Stimulated activated CD4-positive, alpha-beta T cell treated with anti-CD3 and anti-CD28 coated beads, Interleukin-4, amount 100 ng/mL, for 48 hours (primary cell): ENCODE data around the gene SMIM44.
"Not testable (repeated sequence)": the region's sequence is repeated elsewhere in the genome, so short reads cannot be mapped to it uniquely, and the experiment has no call there.

ENCODE experiments used
- DNase-seq, 2 donors: peaks; one replicate each; pipeline ENCODE4 v3.0.0-alpha.2; 2020; ENCODE audit warnings: low read depth in 2 of 2

The SMIM44 gene

DNA sequence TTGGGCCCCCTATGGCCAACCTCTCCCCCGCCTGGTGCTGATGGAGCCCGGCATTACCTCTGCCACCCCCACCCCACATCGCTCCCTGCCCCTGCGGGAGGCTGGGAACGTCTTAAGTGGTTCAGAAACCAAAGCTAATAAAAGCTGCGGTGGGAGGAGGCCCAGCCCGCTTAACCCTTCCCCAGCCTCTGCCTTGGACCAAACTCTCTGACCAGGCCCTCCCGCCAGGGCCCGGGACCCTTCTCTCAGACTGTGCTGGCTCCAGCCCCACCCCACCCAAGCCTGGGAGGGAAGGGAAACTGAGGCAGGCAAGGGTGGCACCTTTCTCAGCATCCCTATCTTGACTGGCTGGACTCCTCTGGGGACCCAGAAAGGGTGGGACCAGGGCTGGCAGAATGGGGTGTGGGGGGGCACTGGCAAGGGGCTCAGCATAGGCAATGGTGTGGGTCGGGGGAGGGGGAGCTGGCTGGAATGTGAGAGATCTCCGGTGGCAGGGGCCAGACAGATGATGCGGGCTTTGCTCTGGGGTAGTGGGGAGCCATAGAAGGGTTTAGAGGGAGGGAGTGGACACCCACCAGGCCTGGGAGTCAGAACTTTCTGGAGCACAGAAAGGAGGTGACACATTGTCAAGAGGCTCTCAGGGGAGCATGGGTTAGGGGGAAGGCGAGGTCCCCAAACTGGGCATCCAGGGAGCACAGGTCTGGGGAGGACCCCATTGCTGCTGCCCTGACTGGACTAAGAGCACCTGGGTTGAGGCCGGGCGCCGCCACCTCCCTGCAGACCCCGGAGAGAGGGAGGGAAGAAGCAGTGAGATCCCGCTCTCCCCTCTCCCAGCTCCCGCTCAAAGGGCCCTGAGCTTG lies 24.8 kb downstream of the SMIM44 start:
- no peak for DNase-seq

DNA sequence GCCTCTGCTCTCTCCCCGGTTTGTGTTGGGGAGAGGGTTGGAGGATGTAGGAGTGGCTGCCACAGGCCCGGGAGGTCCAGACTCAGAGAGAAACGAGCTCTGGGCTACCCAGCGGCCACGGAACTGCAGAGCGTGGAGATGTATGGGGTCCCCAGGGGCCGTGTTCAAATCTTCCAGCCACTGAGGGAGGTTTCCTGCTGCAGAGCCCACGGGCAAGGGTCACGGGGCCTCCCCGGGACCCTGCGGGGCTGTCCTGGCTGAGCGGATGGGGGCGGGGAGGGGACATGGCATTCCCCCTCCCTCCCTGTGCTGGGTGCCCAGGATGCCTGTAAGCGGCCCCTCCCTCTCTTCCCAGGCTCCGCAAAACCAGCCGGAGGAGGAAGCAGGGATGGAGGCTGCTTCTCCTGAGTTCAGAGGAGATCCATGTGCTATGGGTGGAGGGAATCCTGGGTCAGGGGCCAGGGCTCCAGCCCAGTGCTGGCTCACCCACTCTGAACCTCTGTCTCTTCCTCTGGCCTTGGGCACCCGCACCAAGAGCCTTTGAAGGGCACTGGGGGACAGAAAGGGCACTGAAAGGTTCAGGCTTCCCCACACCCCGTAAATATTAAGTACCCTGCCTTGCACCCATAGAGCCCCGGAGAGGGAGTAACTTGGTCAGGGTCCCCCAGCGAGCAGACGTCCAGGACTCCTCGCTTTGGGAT lies 25.6 kb downstream of the SMIM44 start:
- DNase-seq, result no peak

DNA sequence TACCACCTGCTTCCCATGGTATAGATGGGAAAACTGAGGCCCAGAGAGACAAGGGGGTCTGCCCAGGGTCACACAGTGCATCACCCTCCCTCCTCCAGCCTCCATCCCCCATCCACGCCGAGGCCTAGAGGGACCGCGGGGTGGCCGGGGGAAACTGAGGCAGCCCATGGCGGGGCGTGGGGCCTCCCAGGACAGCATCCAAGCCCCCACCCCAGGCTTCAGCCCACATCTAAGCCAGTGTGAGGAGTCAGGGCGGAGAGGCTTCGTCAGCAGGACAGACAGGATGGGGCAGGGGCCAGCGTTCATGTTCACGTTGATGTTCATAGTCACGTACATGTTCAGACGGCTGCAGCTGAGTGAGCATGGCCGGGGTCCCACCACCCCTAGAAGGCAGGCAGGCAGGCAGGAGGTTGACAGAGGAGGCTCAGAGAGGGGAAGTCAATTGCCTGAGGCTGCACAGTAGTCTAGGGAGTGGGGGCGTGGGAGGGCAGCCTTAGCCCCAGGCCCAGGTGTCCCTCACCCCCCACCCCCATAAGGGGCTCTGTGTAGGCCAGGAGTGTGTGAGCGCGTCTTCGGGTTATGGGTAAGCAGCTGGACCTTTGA lies 26.2 kb downstream of the SMIM44 start:
- DNase-seq, result no peak

DNA sequence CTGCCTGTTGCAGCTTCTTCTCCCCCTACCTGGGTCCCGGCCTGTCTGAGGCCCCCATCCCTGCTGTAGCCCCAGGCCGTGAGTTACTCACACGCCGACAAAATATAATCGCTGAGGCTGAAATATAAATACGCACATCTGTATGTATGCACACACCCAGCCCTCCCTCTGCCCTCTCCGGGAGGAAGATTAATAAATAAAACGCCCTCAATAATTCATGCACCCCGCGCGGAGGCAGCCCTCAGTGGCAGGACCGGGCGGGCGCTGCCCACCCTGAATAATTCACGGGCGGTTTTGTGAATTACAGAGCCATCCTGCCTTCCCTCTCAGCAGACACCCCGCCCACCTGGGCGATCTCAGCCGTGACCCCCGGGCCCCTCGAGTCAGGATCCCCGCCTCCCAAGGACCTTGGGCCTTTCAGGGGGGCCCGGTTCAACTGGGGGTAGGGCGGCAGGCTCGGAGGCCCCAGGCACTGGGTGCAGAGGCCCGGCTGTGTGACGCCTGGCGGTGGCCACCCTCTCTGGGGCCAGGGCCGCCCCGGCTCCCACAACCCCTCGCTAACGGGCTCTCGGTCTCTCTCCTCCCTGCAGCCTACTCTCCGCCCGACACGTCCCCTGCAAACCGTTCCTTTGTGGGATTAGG lies 27.2 kb downstream of the SMIM44 start:
- DNase-seq, result no peak

DNA sequence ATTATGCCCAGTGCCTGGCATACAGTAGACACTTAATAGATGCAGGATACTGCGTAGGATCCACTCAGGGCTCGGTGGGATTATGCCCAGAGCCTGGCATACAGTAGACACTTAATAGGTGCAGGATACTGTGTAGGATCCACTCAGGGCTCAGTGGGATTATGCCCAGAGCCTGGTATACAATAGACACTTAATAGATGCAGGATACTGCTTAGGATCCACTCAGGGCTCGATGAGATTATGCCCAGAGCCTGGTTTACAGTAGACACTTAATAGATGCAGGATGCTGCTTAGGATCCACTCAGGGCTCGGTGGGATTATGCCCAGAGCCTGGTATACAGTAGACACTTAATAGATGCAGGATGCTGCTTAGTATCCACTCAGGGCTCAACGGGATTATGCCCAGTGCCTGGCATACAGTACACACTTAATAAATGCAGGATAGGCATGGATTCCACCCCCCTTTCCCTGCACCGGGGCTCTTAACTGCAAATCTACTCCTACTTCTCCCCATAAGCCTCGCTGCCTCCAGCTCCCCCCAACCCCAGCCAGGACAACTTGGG lies 27.8 kb downstream of the SMIM44 start:
- DNase-seq, result no peak

DNA sequence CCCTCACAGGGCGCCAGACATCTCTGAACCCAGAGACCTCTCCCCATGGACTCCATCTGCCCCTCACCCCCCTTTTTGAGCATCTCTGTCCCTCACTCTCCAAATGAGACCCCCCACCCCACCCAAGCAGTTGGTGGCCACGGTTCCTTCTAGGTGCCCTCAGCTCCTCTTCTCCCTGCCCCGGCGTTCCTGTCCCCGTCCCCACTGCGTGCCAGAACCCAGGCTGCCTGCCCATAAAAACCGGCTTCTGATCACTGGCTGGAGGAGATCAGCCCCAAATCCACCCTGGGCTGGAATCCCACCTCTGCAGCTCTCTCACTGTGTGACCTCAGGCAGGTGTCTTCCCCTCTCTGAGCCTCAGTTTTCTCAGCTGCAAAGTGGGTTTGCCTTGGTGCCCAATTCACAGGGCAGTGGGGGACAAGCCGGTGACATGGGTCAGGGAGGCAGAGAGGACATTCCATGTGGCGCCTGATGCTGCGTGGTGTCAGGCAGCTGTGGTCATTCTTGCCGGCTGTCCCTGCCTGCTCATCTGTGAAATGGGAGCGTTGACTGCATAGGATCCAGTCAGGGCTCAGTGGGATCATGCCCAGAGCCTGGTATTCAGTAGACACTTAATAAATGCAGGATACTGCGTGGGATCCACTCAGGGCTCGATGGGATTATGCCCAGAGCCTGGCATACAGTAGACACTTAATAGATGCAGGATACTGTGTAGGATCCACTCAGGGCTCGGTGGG lies 28.4 kb downstream of the SMIM44 start:
- DNase-seq, result no peak

DNA sequence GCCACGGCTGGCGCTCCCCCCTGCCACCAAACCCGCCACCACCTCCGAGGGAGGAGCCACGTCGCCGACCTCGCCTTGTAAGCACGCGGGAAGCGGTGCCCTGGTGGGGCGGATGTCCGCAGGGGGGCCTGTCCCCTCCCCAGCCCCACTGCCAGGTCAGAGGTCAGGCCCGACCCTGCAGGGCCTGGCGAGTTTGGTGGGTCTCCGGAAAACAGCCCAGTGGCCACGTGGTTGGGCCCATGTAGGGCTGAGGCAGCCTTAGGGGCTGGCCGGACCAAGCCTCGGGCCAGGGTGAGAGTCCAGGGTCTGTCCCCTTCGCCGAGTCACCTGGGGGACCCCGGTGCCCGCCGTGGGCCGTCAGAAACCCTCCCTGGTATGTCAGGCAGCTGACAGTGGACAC lies 29.4 kb downstream of the SMIM44 start:
- DNase-seq, result no peak

DNA sequence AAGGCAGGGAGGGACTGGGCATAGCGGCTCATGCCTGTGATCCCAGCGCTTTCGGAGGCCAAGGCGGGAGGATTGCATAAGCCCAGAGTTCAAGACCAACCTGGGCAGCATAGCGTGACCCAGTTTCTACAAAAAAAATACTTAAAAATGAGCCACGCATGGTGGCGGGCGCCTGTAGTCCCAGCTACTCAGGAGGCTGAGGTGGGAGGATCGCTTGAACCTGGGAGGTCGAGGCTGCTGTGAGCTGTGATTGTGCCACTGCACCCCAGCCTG lies 30.4 kb downstream of the SMIM44 start:
- DNase-seq, result not testable (repeated sequence)

DNA sequence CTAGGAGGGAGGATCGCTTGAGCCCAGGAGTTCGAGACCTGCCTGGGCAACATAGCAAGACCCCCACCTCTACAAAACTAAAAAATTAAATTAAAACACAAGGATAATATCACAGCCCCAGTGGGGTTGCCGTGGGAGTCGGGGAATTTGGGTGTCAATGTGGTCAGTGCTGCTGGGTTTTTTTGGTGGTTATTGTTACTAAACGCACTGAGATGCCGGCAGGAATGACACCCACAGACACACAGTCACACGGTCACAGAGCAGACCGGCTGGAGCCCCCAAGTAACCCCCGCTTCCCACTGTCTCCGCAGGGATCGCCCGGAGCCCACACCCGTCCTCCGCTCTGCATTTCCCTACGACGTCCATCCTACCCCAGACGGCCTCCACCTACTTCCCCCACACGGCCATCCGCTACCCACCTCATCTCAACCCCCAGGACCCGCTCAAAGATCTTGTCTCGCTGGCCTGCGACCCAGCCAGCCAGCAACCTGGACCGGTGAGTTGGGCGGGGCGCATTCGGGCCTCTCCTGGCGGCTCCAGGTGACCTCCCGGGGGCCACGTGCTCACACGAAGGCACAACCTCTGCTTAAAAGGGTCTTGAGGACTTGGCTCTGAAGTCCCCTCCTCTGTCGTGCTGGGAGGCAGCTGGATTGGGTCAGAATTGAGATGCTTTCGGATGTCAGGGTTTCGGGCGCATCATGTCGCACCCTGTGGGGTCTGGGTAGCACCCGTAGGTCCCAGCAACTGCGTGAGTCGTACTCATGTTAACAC lies 30.9 kb downstream of the SMIM44 start:
- DNase-seq, result no peak

DNA sequence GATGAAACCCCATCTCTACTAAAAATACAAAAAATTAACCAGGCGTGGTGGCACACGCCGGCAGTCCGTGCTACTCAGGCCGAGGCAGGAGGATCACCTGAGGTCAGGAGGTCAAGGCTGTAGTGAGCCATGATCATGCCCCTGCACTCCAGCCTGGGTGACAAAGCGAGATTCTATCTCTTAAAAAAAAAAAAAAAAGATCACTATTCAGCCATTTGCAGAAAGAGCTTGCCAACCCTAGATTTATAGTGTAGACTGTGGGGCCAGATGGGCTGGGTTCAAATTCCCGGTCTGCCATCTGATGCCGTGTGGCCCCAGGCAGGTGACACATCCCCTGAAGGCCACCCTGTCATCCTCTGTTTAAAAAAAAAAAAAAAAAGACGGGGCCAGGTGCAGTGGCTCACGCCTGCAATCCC lies 31.8 kb downstream of the SMIM44 start:
- no peak for DNase-seq

DNA sequence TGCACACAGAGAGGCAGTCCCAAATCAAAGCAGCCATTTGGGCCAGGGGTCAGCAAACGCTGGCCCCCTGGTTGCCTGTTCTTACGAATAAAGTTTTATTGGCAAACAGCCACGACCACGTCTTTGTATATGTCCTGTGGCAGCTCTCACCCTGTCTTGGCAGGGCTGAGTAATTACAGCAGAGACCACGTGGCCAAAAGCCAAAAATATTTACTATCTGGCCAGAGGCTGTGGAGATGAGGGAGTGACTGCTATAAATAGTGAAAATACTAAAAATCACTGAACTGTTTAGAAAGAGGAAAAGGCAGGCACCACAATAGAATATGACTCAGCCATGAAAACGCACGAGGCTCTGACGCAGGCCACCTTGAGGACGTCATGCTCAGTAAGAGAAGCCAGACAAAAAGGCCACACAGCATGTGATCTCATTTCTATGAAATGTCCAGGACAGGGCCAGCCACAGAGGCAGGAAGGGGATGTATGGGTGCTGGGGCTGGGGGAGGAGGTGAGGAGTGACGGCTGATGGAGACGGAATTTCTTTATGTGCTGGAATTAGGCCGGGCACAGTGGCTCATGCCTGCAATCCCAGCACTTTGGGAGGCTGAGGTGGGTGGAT lies 32.3 kb downstream of the SMIM44 start:
- DNase-seq, result no peak

DNA sequence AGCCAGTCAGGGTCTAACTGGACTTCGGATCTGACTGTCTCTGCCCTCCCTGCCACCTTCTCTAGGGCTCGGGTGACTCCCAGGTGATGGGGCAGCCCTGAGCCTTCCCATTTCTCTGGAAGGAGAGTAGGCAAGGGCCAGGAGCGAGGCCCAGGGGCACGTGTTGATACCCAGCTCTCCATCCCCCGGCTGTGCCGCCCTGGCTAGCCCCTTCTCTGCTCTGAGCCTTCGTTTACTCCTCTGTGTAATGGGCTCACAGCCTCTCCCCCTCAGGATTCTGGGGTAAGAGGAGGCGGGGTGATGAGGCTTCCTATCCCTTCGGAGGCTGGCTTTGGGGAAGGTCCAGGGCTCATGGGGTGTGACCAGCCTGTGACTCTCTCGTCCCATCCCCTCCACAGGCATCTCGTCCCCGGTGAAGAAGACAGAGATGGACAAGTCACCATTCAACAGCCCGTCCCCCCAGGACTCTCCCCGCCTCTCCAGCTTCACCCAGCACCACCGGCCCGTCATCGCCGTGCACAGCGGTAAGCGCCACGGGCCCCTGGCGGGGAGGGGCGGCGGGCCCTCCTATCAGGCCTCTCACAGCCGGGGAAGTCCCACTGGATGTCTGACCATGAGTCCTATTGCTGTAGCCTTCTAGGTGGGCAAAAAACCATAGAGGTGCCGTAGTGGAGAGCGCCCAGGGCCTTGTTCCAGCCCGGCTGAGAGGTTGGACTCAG lies 34.5 kb downstream of the SMIM44 start:
- DNase-seq, result no peak

DNA sequence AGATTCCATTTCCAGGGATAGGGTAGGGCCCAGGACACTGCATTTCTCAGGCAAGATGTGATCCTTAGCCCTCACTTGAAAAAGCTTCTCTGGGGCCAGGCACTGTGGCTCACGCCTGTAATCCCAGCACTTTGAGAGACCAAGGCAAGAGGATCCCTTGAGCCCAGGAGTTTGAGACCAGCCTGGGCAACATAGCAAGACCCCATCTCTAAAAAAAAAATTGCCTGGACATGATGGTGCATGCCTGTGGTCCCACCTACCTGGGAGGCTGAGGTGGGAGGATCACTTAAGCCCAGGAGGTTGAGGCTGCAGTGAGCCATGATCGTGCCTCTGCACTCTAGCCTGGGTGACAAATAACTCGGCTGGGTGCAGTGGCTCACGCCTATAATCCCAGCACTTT lies 36.6 kb downstream of the SMIM44 start:
- DNase-seq, result not testable (repeated sequence)

DNA sequence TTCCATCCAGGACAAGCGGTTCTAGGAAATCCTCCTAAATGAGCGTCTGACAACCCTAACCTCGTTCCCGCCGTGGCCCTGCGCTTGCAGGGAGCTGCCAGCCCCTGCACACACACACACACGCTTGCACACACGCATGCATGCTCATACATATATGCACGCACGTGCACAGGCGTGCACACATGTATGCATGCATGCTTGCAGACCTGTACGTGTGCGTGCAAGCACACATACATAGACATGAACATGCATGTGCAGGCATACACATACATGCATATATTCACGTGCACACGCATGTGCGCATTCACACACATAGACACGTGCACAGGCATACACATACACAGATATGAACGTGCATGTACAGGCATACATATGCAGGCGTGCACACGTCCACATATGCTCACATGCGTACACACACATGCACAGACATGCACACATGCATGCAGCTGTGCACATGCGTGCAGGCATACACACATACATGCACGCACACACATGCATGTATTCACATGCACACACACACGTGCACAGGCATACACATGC lies 38.5 kb downstream of the SMIM44 start:
- no peak for DNase-seq

DNA sequence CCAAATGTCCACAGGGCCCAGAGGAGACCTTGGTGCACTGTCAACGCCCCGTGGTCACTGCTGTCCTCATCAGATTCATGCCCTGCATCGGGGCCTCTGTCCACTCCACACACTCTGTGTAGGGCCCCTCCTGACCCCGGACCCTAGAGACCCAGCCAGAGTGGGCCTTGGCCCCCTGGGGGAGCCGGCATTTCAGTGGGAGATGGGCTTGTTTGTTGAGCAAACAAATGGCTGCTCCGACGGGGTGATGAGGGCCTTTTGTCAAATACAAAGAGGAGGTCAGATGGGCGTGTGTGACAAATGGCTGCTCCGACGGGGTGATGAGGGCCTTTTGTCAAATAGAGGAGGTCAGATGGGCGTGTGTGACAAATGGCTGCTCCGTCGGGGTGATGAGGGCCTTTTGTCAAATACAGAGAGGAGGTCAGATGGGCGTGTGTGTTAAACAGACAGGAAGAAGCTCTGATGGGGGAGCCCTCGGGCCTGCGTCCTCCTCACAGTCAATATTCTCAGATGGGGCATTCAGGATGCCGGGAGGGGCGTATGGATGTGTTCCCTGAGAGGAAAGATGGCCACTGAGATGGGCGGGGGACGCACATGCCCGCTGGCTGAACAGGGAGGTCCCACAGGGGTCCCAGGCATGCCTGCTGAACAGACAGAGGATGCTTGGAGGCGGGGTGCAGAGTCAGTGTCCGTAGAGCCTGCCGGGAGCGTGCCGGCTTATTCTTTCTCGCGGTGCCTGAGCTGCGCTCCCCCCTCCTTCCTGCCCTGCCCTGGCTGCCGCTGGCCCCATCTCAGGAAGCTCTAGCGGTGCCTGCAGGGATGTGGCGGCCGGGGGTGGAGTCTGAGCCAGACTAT lies 39.2 kb downstream of the SMIM44 start:
- no peak for DNase-seq

DNA sequence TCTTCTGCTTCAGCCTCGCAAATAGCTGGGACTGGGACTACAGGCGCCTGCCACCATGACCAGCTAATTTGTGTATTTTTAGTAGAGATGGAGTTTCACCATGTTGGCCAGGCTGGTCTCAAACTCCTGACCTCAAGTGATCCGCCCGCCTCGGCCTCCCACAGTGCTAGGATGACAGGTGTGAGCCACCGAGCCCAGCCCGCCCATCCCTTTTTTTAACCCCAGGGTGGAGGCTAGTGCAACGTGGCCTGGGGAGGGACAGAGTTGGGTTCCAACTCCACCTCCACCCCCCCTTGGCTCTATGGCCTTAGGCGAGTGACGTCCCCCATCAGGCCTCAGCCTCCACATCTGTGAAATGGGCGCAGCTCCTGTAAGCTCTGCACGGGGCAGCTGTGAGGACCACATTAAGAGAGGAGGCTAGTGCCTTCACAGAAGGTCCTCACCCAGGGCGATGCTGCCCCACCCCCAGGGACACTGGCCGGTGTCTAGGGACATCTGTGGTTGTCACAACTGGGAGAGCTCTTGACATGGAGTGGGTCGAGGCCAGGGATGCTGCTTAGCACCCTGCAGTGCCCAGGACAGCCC lies 40.7 kb downstream of the SMIM44 start:
- no peak for DNase-seq

DNA sequence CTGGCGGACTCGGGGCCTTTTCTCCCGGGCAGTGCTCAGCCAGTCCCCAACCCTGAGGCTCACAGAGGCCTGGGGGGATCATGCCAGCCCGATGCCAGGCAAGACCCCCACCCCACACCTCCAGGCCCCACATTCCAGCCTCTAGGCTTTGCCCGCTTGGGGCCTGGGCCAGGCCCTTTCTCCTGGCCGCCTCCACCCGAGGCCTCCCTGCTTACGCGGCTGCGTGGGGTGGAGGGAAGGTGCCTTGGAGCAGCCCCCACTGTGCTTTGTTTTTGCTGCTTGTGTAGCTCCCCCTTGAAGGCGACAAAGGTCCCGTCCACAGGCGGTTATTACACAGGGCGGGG lies 41.3 kb downstream of the SMIM44 start:
- DNase-seq, result no peak
